Smooth muscle cell of the coronary artery (primary cell): Measurements from ENCODE around the gene H2BW1. TPM values are rescaled to one million over a fixed set of nuclear protein-coding genes. Genes with fewer than 3 reads are reported as not detected.

ENCODE experiments used
- total RNA-seq: library from RNA; depleted of rRNA; stranded (reverse); fragments of >200 nt; gene quantifications from 2 replicates; pipeline ENCODE4 v1.2.3, GENCODE V29; 2014; ENCODE audit warnings: low replicate concordance

Gene H2BW1
- not detected in 2 replicates for total RNA-seq

GRCh38 chrX:104013606-104014005 is at the start of gene H2BW1:
TSS of gene H2BW1 (minus strand) at chrX:104013708. CDS start at chrX:104013576, 132 bp downstream.

GRCh38 chrX:104039689-104040505 is 26.4 kb upstream of the H2BW1 start, which contains the start of gene H2BW2:
TSS of gene H2BW2 (plus strand) at chrX:104039956. CDS start at chrX:104039995, 39 bp downstream.

GRCh38 chrX:103962411-103963278 is 50.9 kb downstream of the H2BW1 start, which contains the start of gene TMSB15B:
TSS of gene TMSB15B (plus strand) at chrX:103962627.

Other genes with a start within 250 kb of the H2BW1 start
- gene PLP1, start 236.9 kb downstream of the H2BW1 start, total RNA-seq: 0.12 TPM in 1 of 2 replicates, not detected in the other
- gene RAB9B, start 181.5 kb downstream of the H2BW1 start, total RNA-seq: 0.94 and 1.5 TPM in 2 replicates
- gene TMSB15B, start 51.1 kb downstream of the H2BW1 start, total RNA-seq: 1.5 and 5.7 TPM in 2 replicates
- not detected in 2 replicates for gene H2BW2, start 26.2 kb upstream of the H2BW1 start, total RNA-seq
- gene TMSB15C, start 62.5 kb upstream of the H2BW1 start, total RNA-seq: 0.35 and 3.1 TPM in 2 replicates
- gene ZCCHC18, start 98.8 kb upstream of the H2BW1 start, total RNA-seq: 0.12 and 0.98 TPM in 2 replicates
- 7.7 and 13.5 TPM in 2 replicates for gene SLC25A53, start 143.3 kb upstream of the H2BW1 start, total RNA-seq
- 8.0 and 24.4 TPM in 2 replicates for gene FAM199X, start 152.7 kb upstream of the H2BW1 start, total RNA-seq
- gene ESX1, start 241.2 kb upstream of the H2BW1 start, total RNA-seq: not detected in 2 replicates